IPS-11a (cell line): ENCODE measurements around the gene SUGCT.

Source experiments
- H3K4me3 ChIP-seq: one replicate; pipeline ENCODE4 v1.5.1; 2013; ENCODE audit warnings: low read depth, low read length, control low read depth

Gene SUGCT

DNA sequence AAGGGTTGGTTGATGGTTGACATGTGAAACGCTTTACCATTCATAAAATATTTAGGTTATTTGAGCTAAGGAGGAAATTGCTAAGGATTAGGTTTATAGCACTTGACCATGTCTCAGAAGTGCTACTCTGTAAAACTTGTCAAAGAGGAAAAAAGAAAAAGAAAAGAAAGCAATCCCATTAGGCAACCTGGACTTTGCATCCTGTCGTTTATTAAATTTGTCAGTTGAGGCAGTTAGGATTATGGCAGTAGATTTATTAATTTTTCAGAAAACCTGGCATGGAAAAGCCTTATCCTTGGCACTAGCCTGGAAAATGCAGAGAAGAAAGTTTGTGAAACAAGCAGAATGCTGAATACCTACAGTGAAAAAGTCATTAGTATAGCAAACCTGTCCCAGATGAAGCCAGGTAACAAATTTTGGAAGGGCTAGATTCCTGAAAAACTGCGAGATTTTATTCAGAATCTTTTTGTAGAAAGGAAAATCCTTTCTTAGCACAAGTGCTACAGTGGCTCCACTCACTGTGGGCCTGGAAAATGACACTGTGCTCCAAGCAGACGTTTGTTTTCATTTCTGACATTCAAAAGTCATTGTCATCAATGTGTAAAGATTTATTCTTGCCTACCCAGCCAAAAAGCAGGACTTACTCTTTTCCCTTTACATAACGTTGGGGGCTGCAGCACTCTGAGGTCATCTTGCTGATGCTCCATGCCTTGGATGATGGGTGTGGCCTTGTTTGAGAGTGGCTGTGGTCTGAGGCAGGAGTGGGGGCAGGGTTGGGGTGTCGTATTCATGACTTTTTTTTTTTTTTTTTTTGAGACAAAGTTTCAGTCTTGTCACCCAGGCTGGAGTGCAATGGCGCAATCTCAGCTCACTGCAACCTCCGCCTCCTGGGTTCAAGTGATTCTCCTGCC, 664.9 kb downstream of the SUGCT start:
- no peak overlapping the region for H3K4me3 ChIP-seq

DNA sequence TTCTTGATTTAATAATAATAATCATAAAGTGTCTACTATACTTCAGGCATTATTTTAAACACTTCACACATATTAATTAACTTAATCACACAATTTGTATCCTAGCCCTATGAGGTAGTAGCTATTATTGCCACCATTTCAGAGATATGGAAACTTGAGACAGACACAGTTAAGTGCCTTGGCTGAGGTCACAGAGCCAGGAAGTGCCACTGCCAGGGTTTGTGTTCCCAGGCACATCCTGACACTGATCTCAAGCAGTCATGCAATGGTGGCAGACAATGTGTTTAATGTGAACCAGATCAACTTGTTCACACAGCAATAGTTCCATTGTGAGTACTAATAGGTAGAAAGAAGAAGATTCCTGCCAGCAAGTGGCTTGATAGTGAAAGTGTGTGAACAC, 666.0 kb downstream of the SUGCT start:
- H3K4me3 ChIP-seq = no peak overlapping the region

DNA sequence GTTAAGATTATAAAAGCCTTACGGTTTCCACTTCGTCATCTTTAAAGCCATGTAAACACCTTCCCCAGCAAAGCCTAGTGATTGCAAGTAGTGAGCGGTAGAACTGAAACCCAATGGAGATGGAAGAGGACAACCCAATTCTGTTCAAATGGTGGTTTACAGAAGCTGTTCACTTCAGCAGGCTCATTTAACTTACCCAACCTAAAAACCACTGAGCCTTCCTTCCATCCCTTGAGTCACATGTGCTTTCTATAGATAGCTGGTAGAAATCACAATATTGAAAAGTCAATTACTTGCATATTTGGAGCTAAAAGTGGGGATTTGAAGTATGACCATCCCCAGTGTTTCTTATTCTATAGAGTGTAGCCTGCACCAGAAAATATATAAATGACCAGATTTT, 667.7 kb downstream of the SUGCT start:
- no peak overlapping the region for H3K4me3 ChIP-seq

DNA sequence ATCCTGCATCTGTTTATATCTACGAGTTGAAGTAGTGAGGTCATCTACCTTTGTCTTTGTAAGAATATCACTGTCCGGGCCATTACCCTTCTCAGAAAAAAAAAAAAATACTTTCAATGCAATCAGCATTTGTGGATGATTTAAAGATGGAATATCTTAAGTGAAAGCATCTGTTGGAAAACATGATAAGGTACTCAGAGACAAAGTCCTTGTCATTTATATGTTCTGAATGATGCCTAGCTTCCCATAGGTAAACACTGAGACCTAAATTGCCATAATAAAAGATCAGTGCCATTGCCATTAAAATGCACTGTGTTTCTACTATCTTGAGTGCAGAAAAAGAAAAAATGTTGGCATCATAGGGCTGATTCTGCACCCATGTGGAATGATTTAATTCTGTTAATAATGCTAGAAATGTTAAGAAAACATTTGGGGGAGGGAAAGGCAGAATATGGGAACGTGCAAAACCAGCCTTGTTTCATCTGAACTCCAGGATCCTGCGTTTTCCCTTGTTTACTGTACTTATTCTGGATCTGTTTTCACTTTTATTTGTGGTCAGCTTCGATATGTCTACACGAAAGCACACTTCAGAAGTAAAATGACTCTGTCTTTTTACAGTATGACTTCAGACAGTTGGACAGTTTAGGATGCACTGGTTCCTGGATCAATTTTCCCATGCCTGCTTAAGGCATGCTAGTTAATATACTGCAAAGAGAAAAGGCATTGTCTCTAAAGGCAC, 669.8 kb downstream of the SUGCT start:
- H3K4me3 ChIP-seq = no peak overlapping the region

DNA sequence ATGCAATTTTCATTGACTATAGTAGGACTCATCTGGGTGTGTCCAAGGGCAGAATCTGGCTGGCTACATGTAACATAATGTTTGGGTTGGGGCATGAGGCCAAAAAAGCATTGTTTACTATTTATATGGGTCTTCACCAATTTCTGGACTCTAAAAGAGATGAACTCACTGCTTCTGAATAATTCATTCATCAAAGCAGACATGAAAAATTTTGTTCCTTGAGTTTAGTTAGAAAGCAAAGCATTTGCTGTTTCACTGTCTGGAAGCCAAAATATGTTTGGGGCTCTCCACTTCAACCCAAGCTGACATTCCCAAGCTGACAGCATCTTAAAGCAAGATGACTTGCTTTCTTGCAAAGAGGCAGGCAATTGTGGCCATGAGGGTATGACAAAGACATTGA, 670.6 kb downstream of the SUGCT start:
- no peak overlapping the region for H3K4me3 ChIP-seq

DNA sequence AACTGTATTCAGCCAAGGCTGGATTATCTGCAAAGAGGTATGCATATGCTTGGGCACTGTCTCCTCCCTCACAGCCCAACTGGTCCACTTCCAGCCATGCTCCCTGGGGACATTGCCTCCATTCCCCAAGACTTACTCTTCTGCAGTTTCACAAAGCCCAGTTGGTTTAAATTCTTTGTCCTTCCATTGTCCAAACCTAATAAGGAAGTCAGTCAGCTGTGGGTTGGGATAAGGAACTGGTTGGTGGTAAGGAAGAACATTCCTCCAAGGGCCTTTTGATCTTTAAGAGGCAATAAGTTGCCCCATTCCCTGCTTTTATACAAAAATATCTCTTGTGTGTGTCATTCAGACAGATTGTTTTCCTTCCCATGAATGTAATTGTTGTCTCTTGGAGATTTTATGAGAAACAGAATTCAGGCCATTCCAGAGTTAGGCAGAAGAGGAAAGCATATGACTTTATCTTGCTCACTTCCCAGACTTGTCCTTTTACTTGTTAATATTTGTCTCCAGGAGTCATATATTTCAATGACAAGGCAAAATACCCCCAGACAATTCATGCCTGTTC, 673.7 kb downstream of the SUGCT start:
- no peak overlapping the region for H3K4me3 ChIP-seq

DNA sequence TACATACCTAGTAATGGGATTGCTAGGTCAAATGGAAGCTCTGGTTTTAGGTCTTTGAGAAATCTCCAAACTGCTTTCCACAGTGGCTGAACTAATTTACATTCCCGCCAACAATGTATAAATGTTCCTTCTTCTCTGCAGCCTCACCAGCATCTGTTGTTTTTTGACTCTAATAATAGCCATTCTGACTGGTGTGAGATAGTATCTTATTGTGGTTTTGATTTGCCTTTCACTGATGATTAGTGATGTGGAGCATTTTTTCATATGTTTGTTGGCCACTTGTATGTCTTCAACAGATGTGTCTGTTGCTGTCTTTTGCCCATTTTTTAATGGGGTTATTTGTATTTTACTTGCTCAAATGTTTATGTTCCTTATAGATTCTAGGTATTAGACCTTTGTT, 675.5 kb downstream of the SUGCT start:
- H3K4me3 ChIP-seq = no peak overlapping the region

- no peak overlapping the region for H3K4me3 ChIP-seq
Observed at GRCh38 chr7:40811666-40812065, 676.9 kb downstream of the SUGCT start.

DNA sequence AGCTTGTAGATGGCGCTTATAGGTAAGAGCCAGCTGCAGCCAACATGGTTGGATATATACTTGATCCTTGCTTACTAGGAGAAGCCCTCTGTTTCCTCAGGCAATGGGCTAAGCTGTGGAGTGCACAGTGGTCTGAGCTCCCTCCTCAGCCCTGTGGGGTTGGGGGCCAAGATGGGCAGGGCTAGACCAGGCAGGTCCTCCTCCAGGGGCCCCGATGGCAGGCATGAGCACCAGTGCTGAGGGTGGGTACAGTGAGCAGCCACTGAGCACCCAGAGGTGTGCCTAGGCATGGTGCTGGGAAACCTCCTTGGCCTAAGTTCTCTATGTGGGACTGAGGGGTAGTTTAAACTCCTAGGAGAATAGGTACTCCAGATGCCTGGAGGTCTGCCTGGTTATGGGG, 680.2 kb downstream of the SUGCT start:
- no peak overlapping the region for H3K4me3 ChIP-seq

- no peak overlapping the region for H3K4me3 ChIP-seq
Observed at GRCh38 chr7:40815512-40815911, 680.7 kb downstream of the SUGCT start.

DNA sequence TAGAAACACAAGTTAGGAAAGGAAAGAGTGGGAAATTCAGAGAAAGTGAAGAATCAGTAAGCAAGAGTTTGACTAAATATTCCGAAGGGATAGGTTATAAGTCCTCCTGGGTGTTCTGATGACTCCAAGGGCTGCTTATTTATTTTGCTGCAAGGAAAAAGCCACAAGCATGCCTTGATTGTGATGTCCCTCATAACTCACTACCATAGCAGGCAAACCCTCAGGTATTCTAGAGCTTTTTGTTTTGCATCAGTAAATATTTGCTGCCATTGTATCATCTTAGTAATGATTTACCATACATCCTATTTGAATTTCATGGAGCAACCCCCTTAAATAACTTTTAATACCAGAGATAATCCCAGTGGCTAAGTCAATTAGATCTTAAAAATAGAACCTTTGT, 688.1 kb downstream of the SUGCT start:
- H3K4me3 ChIP-seq = no peak overlapping the region

DNA sequence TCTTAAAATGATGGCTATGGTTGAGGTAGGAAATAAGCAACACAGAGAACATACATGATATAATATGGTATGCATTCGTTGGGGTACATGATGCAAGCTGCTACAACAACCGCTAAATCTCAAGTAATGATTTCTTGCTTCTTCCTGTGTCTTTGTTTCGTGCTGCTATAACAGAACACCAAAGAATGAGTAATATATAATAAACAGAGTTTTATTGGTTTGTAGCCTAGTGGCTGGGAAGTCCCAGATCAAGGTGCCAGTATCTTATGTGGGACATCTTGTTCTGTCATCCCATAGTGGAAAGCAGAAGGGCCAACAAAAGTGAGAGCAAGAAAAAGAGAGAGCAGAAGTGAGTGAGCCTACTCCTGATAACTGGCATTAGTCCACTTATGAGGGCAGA, 689.7 kb downstream of the SUGCT start:
- no peak overlapping the region for H3K4me3 ChIP-seq

DNA sequence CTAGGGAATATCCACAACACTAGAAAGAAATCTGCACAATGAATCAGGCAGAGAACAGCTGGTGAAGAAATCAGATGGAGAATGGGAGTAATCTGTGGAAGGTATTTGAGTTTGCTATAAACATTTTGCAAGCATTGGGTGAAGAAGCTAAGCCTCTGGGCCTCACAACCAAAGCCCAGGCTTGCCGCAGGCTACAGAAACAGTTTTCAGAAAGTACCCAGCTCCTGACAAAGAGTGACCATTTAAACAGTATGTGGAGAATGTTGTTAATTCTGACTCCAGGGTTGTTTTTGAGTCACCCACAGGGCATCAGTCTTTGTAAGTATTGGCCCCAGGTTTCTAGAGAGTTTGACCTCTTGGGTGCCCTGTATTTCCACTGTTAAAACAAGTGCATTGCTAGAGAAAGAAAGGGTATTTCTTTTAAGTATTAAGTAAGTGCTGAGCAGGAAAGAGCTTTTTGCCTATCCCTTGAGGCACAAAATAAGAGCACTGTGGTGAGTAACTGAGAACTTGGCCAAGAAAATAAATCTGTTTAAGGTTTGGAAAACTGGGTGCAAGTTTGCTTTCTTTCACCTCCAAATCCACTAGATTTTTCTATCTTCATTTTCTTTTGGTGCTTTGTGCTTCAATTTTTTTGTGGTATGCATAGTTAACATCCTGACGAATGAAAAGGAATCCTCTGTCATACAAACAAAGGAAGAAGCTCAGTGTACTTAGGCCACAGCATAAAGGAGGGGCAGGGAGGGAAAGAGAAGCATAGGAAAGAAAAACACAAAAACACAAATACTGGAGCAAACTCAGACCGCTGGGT, 691.8 kb downstream of the SUGCT start:
- no peak overlapping the region for H3K4me3 ChIP-seq

DNA sequence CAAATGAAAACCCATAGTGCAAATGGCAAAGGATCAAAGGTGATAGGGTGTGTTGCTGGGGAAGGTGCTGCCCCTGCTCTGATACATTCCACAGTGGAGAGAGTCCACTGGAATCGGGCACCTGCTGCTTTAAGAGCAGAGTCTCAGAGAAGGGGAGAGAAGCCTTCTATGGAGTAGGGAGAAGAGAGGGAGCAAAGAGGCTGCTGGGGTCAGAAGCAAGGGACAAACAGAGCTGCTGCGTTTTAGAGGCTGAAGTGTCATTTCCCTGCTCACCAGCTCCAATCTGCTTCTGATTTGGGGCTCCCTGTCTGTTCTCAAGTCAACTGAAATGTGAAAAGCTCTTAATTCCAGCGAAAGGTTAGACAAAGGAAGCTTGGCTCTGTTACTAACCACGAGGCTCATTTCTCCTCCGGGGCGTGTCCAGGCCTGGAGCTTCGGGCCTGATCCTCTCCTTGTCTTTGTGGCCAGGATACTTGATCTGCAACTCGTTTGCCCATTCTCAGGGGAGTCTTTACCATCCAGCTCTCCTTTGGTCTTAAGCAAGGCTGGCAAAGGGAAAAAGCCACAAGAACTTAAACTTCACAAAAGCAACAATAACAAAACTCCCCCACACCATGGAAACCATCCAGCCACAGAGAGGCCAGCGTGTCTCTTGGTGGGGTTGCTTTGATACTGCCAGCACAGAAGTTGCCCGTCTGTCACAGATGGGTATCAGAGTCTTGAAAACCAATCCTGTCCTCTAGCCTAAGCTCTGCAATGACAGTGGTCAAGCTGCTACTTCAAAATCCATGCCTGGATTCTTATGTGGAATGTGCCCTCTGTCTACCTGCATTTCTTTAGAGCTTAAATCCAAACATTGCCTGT, 692.6 kb downstream of the SUGCT start:
- no peak overlapping the region for H3K4me3 ChIP-seq

GRCh38 chr7:40828686-40829600, 694.1 kb downstream of the SUGCT start:
- H3K4me3 ChIP-seq = no peak overlapping the region

DNA sequence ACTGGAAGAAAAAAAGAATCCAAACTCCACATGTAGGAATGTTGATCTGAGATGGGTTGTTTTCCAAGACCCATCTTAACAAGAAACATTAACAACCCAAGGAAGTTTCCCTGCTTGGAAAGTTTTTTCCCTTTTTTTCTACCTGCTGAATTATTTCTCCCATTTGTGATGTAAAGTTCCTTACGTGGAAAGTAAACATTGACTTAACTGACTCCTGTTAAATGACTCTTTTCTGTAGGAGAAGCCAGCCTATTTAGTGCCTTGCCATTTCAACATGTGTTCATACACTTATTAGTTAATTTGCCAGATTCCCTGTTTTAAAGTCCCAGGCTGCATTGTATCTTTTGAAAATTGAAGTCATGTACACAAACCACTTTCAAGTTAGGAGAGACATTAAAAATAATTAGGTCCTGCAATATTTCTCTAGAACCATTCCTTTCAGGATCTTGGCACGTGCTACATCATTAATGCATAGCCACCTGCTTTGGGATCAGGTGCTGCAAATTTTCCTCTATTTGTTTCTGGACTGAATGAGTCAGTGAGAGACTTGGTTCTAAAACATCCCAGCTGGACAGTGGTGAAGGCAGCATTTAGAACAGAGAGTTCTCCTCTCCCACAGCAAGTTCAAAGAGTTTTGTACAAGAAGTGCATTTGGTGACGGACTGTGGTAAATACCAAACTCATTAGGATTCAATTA, 698.5 kb downstream of the SUGCT start:
- H3K4me3 ChIP-seq = no peak overlapping the region

GRCh38 chr7:40833888-40834234, 699.1 kb downstream of the SUGCT start:
- H3K4me3 ChIP-seq = no peak overlapping the region

DNA sequence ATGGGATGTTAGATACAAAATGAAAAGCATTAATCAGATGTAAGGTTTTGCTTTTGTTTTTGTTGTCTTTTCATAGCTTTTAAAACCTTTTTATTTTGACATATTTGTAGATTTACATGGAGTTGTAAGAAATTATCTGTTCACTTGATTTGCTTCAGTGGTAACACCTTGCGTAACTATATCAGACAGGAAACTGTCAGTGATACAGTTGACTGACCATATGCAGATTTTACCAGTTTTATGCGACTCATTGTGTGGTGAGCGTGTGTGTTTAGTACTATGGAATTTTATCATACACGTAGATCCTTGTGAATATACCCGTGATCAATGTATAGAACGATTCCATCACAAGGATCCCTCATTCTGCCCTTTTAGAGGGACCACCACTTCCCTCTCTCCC, 701.4 kb downstream of the SUGCT start:
- no peak overlapping the region for H3K4me3 ChIP-seq

DNA sequence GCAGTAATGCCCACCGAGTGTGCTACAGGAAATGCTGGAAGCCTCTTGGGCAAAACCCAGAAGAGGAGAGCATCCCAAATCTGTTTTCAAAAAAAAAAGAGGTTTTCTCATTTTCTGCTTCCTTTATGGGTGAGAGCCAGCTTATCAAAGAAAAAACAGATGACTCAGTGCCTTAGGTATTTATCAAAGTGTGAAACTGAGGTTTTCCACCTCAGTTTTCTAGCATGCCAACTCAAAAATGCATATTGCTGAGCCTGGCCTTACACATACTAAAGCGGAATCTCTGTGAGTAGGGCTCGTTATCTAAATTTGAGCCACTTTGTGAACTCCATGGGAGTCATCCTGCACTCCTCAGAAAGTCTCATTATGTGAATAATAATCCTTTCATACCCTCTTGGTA, 705.1 kb downstream of the SUGCT start:
- no peak overlapping the region for H3K4me3 ChIP-seq
